BLaER1 treated with 17β-estradiol and CSF1 and Interleukin-3, amounts not matched to agents 10 nM and 100 nM (cell line): ENCODE data around the gene TSHZ3.

ENCODE experiments used
- H3K27ac ChIP-seq, 11 experiments: shearing (Covaris generic); formaldehyde crosslinking; 2 replicates each; pipeline ENCODE4 v1.8.1; 2022
- H3K27me3 ChIP-seq, 11 experiments: shearing (Covaris generic); formaldehyde crosslinking; 2 replicates each; pipeline ENCODE4 v1.8.1; 2022
- H3K36me3 ChIP-seq, 11 experiments: shearing (Covaris generic); formaldehyde crosslinking; 2 replicates each; pipeline ENCODE4 v1.8.1; 2022
- H3K4me1 ChIP-seq, 10 experiments: shearing (Covaris generic); formaldehyde crosslinking; 2 replicates each; pipeline ENCODE4 v1.8.1; 2022
- H3K4me2 ChIP-seq, 11 experiments: shearing (Covaris generic); formaldehyde crosslinking; 2 replicates each; pipeline ENCODE4 v1.8.1; 2022
- H3K4me3 ChIP-seq, 10 experiments: shearing (Covaris generic); formaldehyde crosslinking; 2 replicates each; pipeline ENCODE4 v1.8.1; 2022
- H3K9ac ChIP-seq, 11 experiments: shearing (Covaris generic); formaldehyde crosslinking; 2 replicates each; pipeline ENCODE4 v1.8.1; 2022
- H3K9me3 ChIP-seq, 11 experiments: shearing (Covaris generic); formaldehyde crosslinking; replicated peaks in 1 of 11; 2 replicates each; pipeline ENCODE4 v1.8.1; 2022
- H4K20me1 ChIP-seq, 11 experiments: shearing (Covaris generic); formaldehyde crosslinking; 2 replicates each; pipeline ENCODE4 v1.8.1; 2022
- Cebpa-rat ChIP-seq, 11 experiments: shearing (Covaris generic); IDR thresholded peaks; 2 replicates each; pipeline ENCODE4 v1.8.1; 2022

Gene TSHZ3

GRCh38 chr19:31385744-31386143 lies 36.5 kb upstream of the TSHZ3 start:
- Histone ChIP-seq H3K4me3 (no peak overlapping the region), H3K27me3 (no peaks in the 10 kb centered on the region), H3K4me2 (peak overlapping the region in 1 of 11 experiments; percentile 5; a peak in 1 of 22 replicates), H3K27ac (no peak overlapping the region), H3K36me3 (no peaks in the 10 kb centered on the region), H3K9ac (no peak overlapping the region), H3K4me1 (peaks cover 13 to 23% (median 17%) of the 10 kb centered on the region in 10 experiments), H4K20me1 (no peaks in the 10 kb centered on the region; a peak in 1 of 22 replicates), H3K9me3 (no peaks in the 10 kb centered on the region)
- no peak for TF ChIP-seq Cebpa-rat (IDR thresholded peaks at IDR 0.05)

GRCh38 chr19:31383553-31383952 lies 34.3 kb upstream of the TSHZ3 start:
- peaks cover 10 to 23% (median 15%) of the 10 kb centered on the region in 10 experiments for H3K4me1 ChIP-seq
- H3K9ac ChIP-seq: no peak overlapping the region
- no peaks in the 10 kb centered on the region for H3K36me3 ChIP-seq
- H3K4me2 ChIP-seq: no peak overlapping the region
- no peak overlapping the region for H3K4me3 ChIP-seq
- no peaks in the 10 kb centered on the region; a peak in 1 of 22 replicates for H4K20me1 ChIP-seq
- H3K27me3 ChIP-seq: no peaks in the 10 kb centered on the region
- H3K27ac ChIP-seq: no peak overlapping the region
- no peak for TF ChIP-seq Cebpa-rat (IDR thresholded peaks at IDR 0.05)
- no peaks in the 10 kb centered on the region for H3K9me3 ChIP-seq

GRCh38 chr19:31380854-31381253 lies 31.6 kb upstream of the TSHZ3 start:
- TF ChIP-seq Cebpa-rat (IDR thresholded peaks at IDR 0.05): no peak

GRCh38 chr19:31378404-31378803 lies 29.2 kb upstream of the TSHZ3 start:
- no peak for TF ChIP-seq Cebpa-rat (IDR thresholded peaks at IDR 0.05)
- no peaks in the 10 kb centered on the region for H3K36me3 ChIP-seq
- no peaks in the 10 kb centered on the region; a peak in 1 of 22 replicates for H3K9me3 ChIP-seq
- no peak overlapping the region for H3K27ac ChIP-seq
- no peak overlapping the region for H3K9ac ChIP-seq
- H3K4me1 ChIP-seq: no peaks in the 10 kb centered on the region
- H3K4me3 ChIP-seq: no peak overlapping the region
- H3K27me3 ChIP-seq: no peaks in the 10 kb centered on the region
- no peak overlapping the region for H3K4me2 ChIP-seq
- H4K20me1 ChIP-seq: no peaks in the 10 kb centered on the region

More at GRCh38 chr19:31380854-31381253, 31.6 kb upstream of the TSHZ3 start:
- Histone ChIP-seq H3K4me3 (no peak overlapping the region), H3K27me3 (no peaks in the 10 kb centered on the region), H3K36me3 (no peaks in the 10 kb centered on the region), H3K27ac (no peak overlapping the region), H4K20me1 (no peaks in the 10 kb centered on the region), H3K4me2 (no peak overlapping the region), H3K9ac (no peak overlapping the region), H3K9me3 (no peaks in the 10 kb centered on the region), H3K4me1 (peaks cover 0 to 2% (median 0%) of the 10 kb centered on the region in 10 experiments; a peak in 1 of 20 replicates)

GRCh38 chr19:31377736-31378135 lies 28.5 kb upstream of the TSHZ3 start:
- TF ChIP-seq Cebpa-rat (IDR thresholded peaks at IDR 0.05): no peak
- Histone ChIP-seq H3K4me2 (no peak overlapping the region), H3K27ac (no peak overlapping the region), H3K9me3 (peaks cover 0 to 3% (median 0%) of the 10 kb centered on the region in 11 experiments; a peak in 2 of 22 replicates), H3K4me3 (no peak overlapping the region), H3K36me3 (no peaks in the 10 kb centered on the region), H3K4me1 (peaks cover 0 to 4% (median under 1%) of the 10 kb centered on the region in 10 experiments; a peak in 10 of 20 replicates), H3K27me3 (no peaks in the 10 kb centered on the region), H3K9ac (no peak overlapping the region), H4K20me1 (no peaks in the 10 kb centered on the region)

GRCh38 chr19:31372246-31372781 lies 23.1 kb upstream of the TSHZ3 start:
- Histone ChIP-seq H3K9me3 (peaks cover 0 to 7% (median 0%) of the 10 kb centered on the region in 11 experiments; a peak in 2 of 22 replicates), H3K36me3 (no peaks in the 10 kb centered on the region), H3K4me2 (peak overlapping the region in 8 of 11 experiments; percentile 18 to 68 (median 54); a peak in 14 of 22 replicates), H3K4me1 (peaks cover 0 to 15% (median 10%) of the 10 kb centered on the region in 10 experiments; a peak in 13 of 20 replicates), H3K9ac (no peak overlapping the region; a peak in 1 of 22 replicates), H3K27ac (no peak overlapping the region), H3K27me3 (no peaks in the 10 kb centered on the region), H3K4me3 (no peak overlapping the region), H4K20me1 (no peaks in the 10 kb centered on the region)
- TF ChIP-seq Cebpa-rat (IDR thresholded peaks at IDR 0.05): no peak; a peak in 1 of 22 replicates

GRCh38 chr19:31370216-31370615 lies 21.0 kb upstream of the TSHZ3 start:
- H3K27me3 ChIP-seq: no peaks in the 10 kb centered on the region

GRCh38 chr19:31364963-31365362 lies 15.7 kb upstream of the TSHZ3 start:
- no peak overlapping the region for H3K4me3 ChIP-seq
- peaks cover 0 to 17% (median 11%) of the 10 kb centered on the region in 10 experiments; a peak in 14 of 20 replicates for H3K4me1 ChIP-seq
- H3K36me3 ChIP-seq: no peaks in the 10 kb centered on the region
- H3K4me2 ChIP-seq: peak overlapping the region in 7 of 11 experiments; percentile 27 to 53 (median 38); a peak in 11 of 22 replicates
- no peaks in the 10 kb centered on the region for H3K27me3 ChIP-seq
- H3K27ac ChIP-seq: no peak overlapping the region
- H3K9ac ChIP-seq: no peak overlapping the region
- no peaks in the 10 kb centered on the region for H3K9me3 ChIP-seq
- TF ChIP-seq Cebpa-rat (IDR thresholded peaks at IDR 0.05): no peak
- H4K20me1 ChIP-seq: no peaks in the 10 kb centered on the region; a peak in 1 of 22 replicates

More at GRCh38 chr19:31370216-31370615, 21.0 kb upstream of the TSHZ3 start:
- H3K9me3 ChIP-seq: peaks cover 0 to 7% (median 0%) of the 10 kb centered on the region in 11 experiments; a peak in 2 of 22 replicates
- no peak overlapping the region for H3K27ac ChIP-seq
- H3K9ac ChIP-seq: no peak overlapping the region
- no peak overlapping the region for H3K4me2 ChIP-seq
- no peak overlapping the region for H3K4me3 ChIP-seq
- TF ChIP-seq Cebpa-rat (IDR thresholded peaks at IDR 0.05): no peak
- no peaks in the 10 kb centered on the region for H4K20me1 ChIP-seq
- peaks cover 0 to 29% (median 19%) of the 10 kb centered on the region in 10 experiments; a peak in 14 of 20 replicates for H3K4me1 ChIP-seq
- H3K36me3 ChIP-seq: no peaks in the 10 kb centered on the region

GRCh38 chr19:31361728-31362127 lies 12.5 kb upstream of the TSHZ3 start:
- H3K27me3 ChIP-seq: peaks cover 9 to 20% (median 16%) of the 10 kb centered on the region in 11 experiments
- H3K36me3 ChIP-seq: no peaks in the 10 kb centered on the region
- H3K9ac ChIP-seq: no peak overlapping the region
- TF ChIP-seq Cebpa-rat (IDR thresholded peaks at IDR 0.05): no peak
- H3K4me2 ChIP-seq: no peak overlapping the region
- peaks cover 0 to 11% (median 0%) of the 10 kb centered on the region in 11 experiments; a peak in 2 of 22 replicates for H4K20me1 ChIP-seq
- peaks cover 0 to 17% (median 11%) of the 10 kb centered on the region in 10 experiments; a peak in 14 of 20 replicates for H3K4me1 ChIP-seq
- H3K4me3 ChIP-seq: no peak overlapping the region
- H3K27ac ChIP-seq: no peak overlapping the region
- H3K9me3 ChIP-seq: peaks cover 0 to 9% (median 4%) of the 10 kb centered on the region in 11 experiments; a peak in 11 of 22 replicates
